C4-2B (cell line): ENCODE results near the gene DPP6.

Experiments used
- CTCF ChIP-seq: fragments of 450-650 bp; conservative IDR thresholded peaks from 2 replicates; pipeline ENCODE4 v1.5.1; 2017; ENCODE audit warnings: mild to moderate bottlenecking
- ZFX ChIP-seq: fragments of 450-650 bp; IDR thresholded peaks from 2 replicates; pipeline ENCODE4 v1.6.1; 2017

GRCh38 chr7:154881526-154881925 is 829.3 kb downstream of the DPP6 start:
- TF ChIP-seq CTCF (no peak), ZFX (no peak)
